ENCODE data around the gene FGD6. TPM values are rescaled to one million over a fixed set of nuclear protein-coding genes. Genes with fewer than 3 reads are reported as not detected.
A peak's percentile ranks its signal among the peaks of the same experiment; 100 is the strongest.

Gene FGD6
- polyA plus RNA-seq, 1 experiment: 2.1 TPM

- Histone ChIP-seq H3K4me3 (ENCODE audit: low read depth, low read length) (peak overlapping the region; percentile 81), H3K27me3 (ENCODE audit: control insufficient read depth, insufficient read depth, low read length) (no peaks in the 10 kb centered on the region), H3K36me3 (ENCODE audit: control insufficient read depth, insufficient read depth, low read length) (no peaks in the 10 kb centered on the region)
- no peak for TF ChIP-seq CTCF (IDR thresholded peaks at IDR 0.05; ENCODE audit: insufficient read depth, low read depth, low read length)
- CTCF ChIA-PET: interaction anchor here (0.7 to 4.9 kb wide), 6 partner anchors 12 to 118 kb away, joined by 3 to 34 read pairs (median 6); no protein-coding TSS in a partner anchor
- DNase-seq (ENCODE audit: low read depth): no peak
- POLR2A ChIA-PET: no interaction called here
Measured at GRCh38 chr12:95218150-95219133, 1.2 kb upstream of the FGD6 start.

DNA sequence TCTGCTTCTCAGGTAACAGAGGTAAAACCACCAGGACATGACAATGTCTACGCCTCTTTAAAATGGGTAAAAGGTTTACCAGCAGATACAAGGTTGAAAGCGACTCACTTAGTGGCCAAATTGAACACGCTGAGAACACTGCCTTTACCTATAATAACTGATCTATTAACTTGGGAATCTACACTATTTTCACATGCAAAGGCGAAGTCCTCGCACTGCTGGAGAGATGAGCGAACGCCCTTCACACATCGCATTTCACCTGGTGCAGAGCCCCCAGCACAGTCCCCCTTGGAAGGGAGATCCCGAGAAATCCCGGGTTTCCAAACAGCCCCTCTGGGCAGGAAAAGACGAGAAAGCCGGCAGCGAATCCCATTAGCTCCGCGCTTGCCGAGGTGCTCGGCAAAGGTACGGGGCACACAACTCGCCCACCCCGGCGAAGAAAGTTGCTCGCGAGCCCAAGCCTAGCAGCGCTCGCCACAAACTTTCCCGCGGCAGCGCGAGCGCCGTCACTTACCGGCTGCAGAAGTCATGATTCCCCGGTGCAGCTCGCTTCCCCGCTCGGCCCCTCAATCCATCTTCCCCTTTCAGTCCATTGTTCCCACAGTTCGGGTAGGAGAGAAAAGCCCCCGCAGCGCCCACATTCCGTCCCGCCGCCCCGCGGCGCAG, 423 bp downstream of the FGD6 start:
- Histone ChIP-seq H3K36me3 (ENCODE audit: control insufficient read depth, insufficient read depth, low read length) (no peaks in the 10 kb centered on the region), H3K27me3 (ENCODE audit: control insufficient read depth, insufficient read depth, low read length) (no peaks in the 10 kb centered on the region), H3K4me3 (ENCODE audit: low read depth, low read length) (peak overlapping the region; percentile 81)
- no peak for DNase-seq (ENCODE audit: low read depth)
- no peak for TF ChIP-seq CTCF (IDR thresholded peaks at IDR 0.05; ENCODE audit: insufficient read depth, low read depth, low read length)
- ChIA-PET CTCF (interaction anchor here (0.6 to 4.9 kb wide), 8 partner anchors 12 to 133 kb away, joined by 3 to 34 read pairs (median 4); no protein-coding TSS in a partner anchor), POLR2A (interaction anchor here (0.6 to 0.7 kb wide), 3 partner anchors 60 to 347 kb away, joined by 3 to 10 read pairs (median 4); partner anchors contain the start of gene METAP2)

DNA sequence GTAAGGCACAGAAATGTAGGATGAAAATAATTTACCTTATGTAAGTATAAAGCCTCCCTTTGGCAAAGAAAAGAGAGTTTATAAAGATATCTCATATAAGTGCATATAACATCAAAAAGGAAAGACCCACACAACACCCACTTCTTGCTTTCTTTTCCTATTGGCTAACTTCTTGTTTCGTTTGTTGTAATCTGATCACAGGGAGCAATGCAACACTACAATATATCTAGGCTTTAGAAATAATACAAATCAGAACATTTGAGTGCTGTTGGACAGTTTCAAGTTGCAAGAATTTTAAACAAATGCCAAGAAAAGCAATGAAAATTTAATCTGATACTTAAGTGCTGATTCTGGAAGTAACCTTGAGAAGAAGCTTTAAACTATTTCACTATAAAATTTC, 1.3 kb downstream of the FGD6 start:
- ChIA-PET POLR2A (interaction anchor here (0.7 kb wide), 1 partner anchor 30 kb away, joined by 7 read pairs; no protein-coding TSS in a partner anchor), CTCF (interaction anchor here (2.5 to 4.9 kb wide), 2 partner anchors 99 to 121 kb away, joined by 11 to 34 read pairs; no protein-coding TSS in a partner anchor)
- TF ChIP-seq CTCF (IDR thresholded peaks at IDR 0.05; ENCODE audit: insufficient read depth, low read depth, low read length): no peak
- H3K36me3 ChIP-seq (ENCODE audit: control insufficient read depth, insufficient read depth, low read length): no peaks in the 10 kb centered on the region
- no peak for DNase-seq (ENCODE audit: low read depth)
- peak overlapping the region; percentile 81 for H3K4me3 ChIP-seq (ENCODE audit: low read depth, low read length)
- H3K27me3 ChIP-seq (ENCODE audit: control insufficient read depth, insufficient read depth, low read length): no peaks in the 10 kb centered on the region

- no peak for DNase-seq (ENCODE audit: low read depth)
- TF ChIP-seq CTCF (IDR thresholded peaks at IDR 0.05; ENCODE audit: insufficient read depth, low read depth, low read length): no peak
- ChIA-PET POLR2A (no interaction called here), CTCF (interaction anchor here (4.9 kb wide), 1 partner anchor 98 kb away, joined by 34 read pairs; no protein-coding TSS in a partner anchor)
- no peaks in the 10 kb centered on the region for H3K36me3 ChIP-seq (ENCODE audit: control insufficient read depth, insufficient read depth, low read length)
- H3K27me3 ChIP-seq (ENCODE audit: control insufficient read depth, insufficient read depth, low read length): no peaks in the 10 kb centered on the region
- no peak overlapping the region for H3K4me3 ChIP-seq (ENCODE audit: low read depth, low read length)
Measured at GRCh38 chr12:95214466-95214865, 2.8 kb downstream of the FGD6 start.

DNA sequence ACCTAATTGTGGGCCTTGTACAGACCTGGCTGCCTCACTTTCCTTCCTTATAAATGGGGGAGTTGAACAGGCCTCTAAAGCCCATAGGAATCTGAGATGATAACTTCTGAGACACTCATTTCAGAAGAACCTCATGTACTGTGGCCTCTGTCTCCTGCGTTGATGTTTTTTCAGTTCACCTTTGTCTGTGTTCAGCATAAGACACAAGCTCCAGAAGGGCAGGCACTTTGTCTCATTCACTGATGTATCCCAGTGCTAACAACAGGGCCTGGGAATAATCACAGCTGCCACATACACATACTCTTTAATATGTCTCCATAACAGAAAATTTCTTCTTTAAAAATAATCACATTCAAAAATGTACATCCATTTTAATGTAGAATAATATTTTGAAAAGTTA, 3.3 kb downstream of the FGD6 start:
- no peak for DNase-seq (ENCODE audit: low read depth)
- no peak overlapping the region for H3K4me3 ChIP-seq (ENCODE audit: low read depth, low read length)
- CTCF ChIA-PET: interaction anchor here (4.9 kb wide), 1 partner anchor 97 kb away, joined by 34 read pairs; no protein-coding TSS in a partner anchor
- TF ChIP-seq CTCF (IDR thresholded peaks at IDR 0.05; ENCODE audit: insufficient read depth, low read depth, low read length): no peak
- POLR2A ChIA-PET: no interaction called here
- no peaks in the 10 kb centered on the region for H3K27me3 ChIP-seq (ENCODE audit: control insufficient read depth, insufficient read depth, low read length)
- H3K36me3 ChIP-seq (ENCODE audit: control insufficient read depth, insufficient read depth, low read length): no peaks in the 10 kb centered on the region
